Endodermal cell (in vitro differentiated cells): Measurements from ENCODE around the gene ANKRD40. TPM values are rescaled to one million over a fixed set of nuclear protein-coding genes. Genes with fewer than 3 reads are reported as not detected.
A peak's percentile ranks its signal among the peaks of the same experiment; 100 is the strongest.

Experiments
- DNase-seq: peaks from one replicate; pipeline ENCODE4 v3.0.0-alpha.2; 2017
- H3K27ac ChIP-seq: 2 replicates; pipeline ENCODE4 v1.5.1; 2013; ENCODE audit warnings: mild to moderate bottlenecking, low read depth, low read length, moderate library complexity
- H3K27me3 ChIP-seq: 2 replicates; pipeline ENCODE4 v1.6.1; 2013; ENCODE audit warnings: mild to moderate bottlenecking, low read length, moderate library complexity; ENCODE audit not compliant: insufficient read depth, control insufficient read depth, poor library complexity, severe bottlenecking
- H3K36me3 ChIP-seq: 2 replicates; pipeline ENCODE4 v1.7.0; 2013; ENCODE audit warnings: mild to moderate bottlenecking, low read length, moderate library complexity; ENCODE audit not compliant: control insufficient read depth, insufficient read depth
- H3K4me1 ChIP-seq: one replicate; pipeline ENCODE4 v1.7.0; 2013; ENCODE audit warnings: low read length; ENCODE audit not compliant: control insufficient read depth, insufficient read depth
- H3K4me3 ChIP-seq: 2 replicates; pipeline ENCODE4 v1.5.1; 2013; ENCODE audit warnings: mild to moderate bottlenecking, low read length, moderate library complexity
- H3K9ac ChIP-seq: 2 replicates; pipeline ENCODE4 v1.6.1; 2013; ENCODE audit warnings: mild to moderate bottlenecking, low read length, moderate library complexity; ENCODE audit not compliant: poor library complexity, severe bottlenecking; ENCODE audit errors: extremely low read depth
- H3K9me3 ChIP-seq: 2 replicates; pipeline ENCODE4 v1.6.1; 2013; ENCODE audit warnings: mild to moderate bottlenecking, low read length, moderate library complexity; ENCODE audit not compliant: control insufficient read depth
- H3K27ac Mint-ChIP-seq: 2 replicates; pipeline ENCODE4 v1.8.0; 2020; ENCODE audit warnings: mixed read lengths
- H3K27me3 Mint-ChIP-seq: 2 replicates; pipeline ENCODE4 v1.8.0; 2021; ENCODE audit warnings: mild to moderate bottlenecking, mixed read lengths; ENCODE audit not compliant: insufficient read depth
- H3K36me3 Mint-ChIP-seq: 2 replicates; pipeline ENCODE4 v1.8.0; 2020; ENCODE audit warnings: low read depth, mixed read lengths
- H3K4me1 Mint-ChIP-seq: 2 replicates; pipeline ENCODE4 v1.8.0; 2020; ENCODE audit warnings: mixed read lengths
- H3K4me3 Mint-ChIP-seq: 2 replicates; pipeline ENCODE4 v1.8.0; 2020; ENCODE audit warnings: mild to moderate bottlenecking, moderate library complexity, mixed read lengths
- H3K9me3 Mint-ChIP-seq: 2 replicates; pipeline ENCODE4 v1.8.0; 2020; ENCODE audit warnings: mild to moderate bottlenecking, mixed read lengths
- CTCF ChIP-seq: fragments of 200-600 bp; sonication (generic); conservative IDR thresholded peaks from 2 replicates; pipeline ENCODE4 v1.5.0; 2021; ENCODE audit warnings: antibody characterized with exemption, mild to moderate bottlenecking
- WGBS, 2 experiments: methylation state at CpG; one replicate each; pipeline versions ENCODE4 v1.1.5 to v1.1.7; 2013; ENCODE audit warnings: missing lambda C conversion rate in 2 of 2, mixed read lengths in 1 of 2; ENCODE audit not compliant: insufficient coverage in 1 of 2, insufficient read length in 1 of 2; 5-methylcytosine and 5-hydroxymethylcytosine counted together
- total RNA-seq, 2 donors: library from RNA; stranded (reverse); fragmentation: NEBNext Ultra II Directional in 1 of 2; extraction: Animal tissue kit (Norgen Biotek cat#: 25700) in 1 of 2; gene quantifications; 2 replicates in 1 of 2; 3 replicates in 1 of 2; pipeline ENCODE4 v1.2.1, GENCODE V29; 2021

ANKRD40 gene
- total RNA-seq, 2 donors from 2014 or later, result 44.9 to 60.3 TPM

GRCh38 chr17:50658616-50659015 is 49.1 kb downstream of the ANKRD40 start:
- Histone ChIP-seq H3K9me3 (no peaks in the 10 kb centered on the region), H3K36me3 (no peaks in the 10 kb centered on the region), H3K27me3 (no peaks in the 10 kb centered on the region), H3K9ac (no peak overlapping the region), H3K4me3 (no peak overlapping the region), H3K4me1 (peaks cover 6% of the 10 kb centered on the region), H3K27ac (no peak overlapping the region)
- Mint-ChIP-seq H3K27me3 (peaks cover 2% of the 10 kb centered on the region), H3K9me3 (peaks cover 3% of the 10 kb centered on the region), H3K27ac (no peak overlapping the region), H3K4me3 (no peak overlapping the region), H3K4me1 (peaks cover 27% of the 10 kb centered on the region), H3K36me3 (no peaks in the 10 kb centered on the region)
- TF ChIP-seq CTCF, result no peak
- peak; percentile 55 for DNase-seq
- WGBS, 2 experiments, result 90 to 91% methylated on average over 2 to 6 of the region's 6 CpGs

DNA sequence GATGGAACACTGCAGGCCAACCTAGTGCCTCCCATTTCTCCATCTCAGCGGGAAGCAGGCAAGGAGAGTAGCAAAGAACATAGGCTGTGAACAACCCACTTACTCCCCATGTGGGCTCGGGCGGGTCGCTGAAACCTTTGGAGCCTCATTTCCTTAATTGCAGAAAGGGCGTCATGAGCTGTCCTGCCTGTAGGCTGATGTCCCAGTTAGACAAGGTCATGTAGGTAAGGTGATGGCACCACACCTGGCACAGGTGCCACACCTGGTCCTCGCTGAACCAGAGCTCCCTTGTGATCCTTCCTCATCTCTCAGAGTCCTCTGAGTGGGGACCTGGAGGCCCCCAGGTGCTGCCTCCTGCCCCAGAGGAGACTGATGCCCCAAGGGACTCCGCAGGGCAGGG is 50.1 kb downstream of the ANKRD40 start:
- H3K9me3 Mint-ChIP-seq, result peaks cover 10% of the 10 kb centered on the region
- no peak overlapping the region for H3K9ac ChIP-seq
- no peak overlapping the region for H3K27ac ChIP-seq
- no peaks in the 10 kb centered on the region for H3K36me3 Mint-ChIP-seq
- 90 to 100% methylated on average over 3 to 7 of the region's 7 CpGs for WGBS, 2 experiments
- peaks cover 6% of the 10 kb centered on the region for H3K4me1 ChIP-seq
- H3K4me3 Mint-ChIP-seq, result no peak overlapping the region
- H3K27ac Mint-ChIP-seq, result no peak overlapping the region
- no peak for DNase-seq
- H3K4me1 Mint-ChIP-seq, result peaks cover 25% of the 10 kb centered on the region
- H3K36me3 ChIP-seq, result no peaks in the 10 kb centered on the region
- no peak overlapping the region for H3K4me3 ChIP-seq
- H3K27me3 ChIP-seq, result no peaks in the 10 kb centered on the region
- TF ChIP-seq CTCF, result no peak
- H3K9me3 ChIP-seq, result peaks cover 3% of the 10 kb centered on the region
- H3K27me3 Mint-ChIP-seq, result peaks cover 2% of the 10 kb centered on the region

GRCh38 chr17:50657054-50657453 is 50.7 kb downstream of the ANKRD40 start:
- whole genome bisulfite sequencing, 2 experiments, result 96% methylated on average over 7 of the region's 7 CpGs; no CpG with 5 or more reads in 1 of the 2 experiments
- Mint-ChIP-seq H3K27me3 (peaks cover 2% of the 10 kb centered on the region), H3K36me3 (no peaks in the 10 kb centered on the region), H3K4me1 (peaks cover 22% of the 10 kb centered on the region), H3K9me3 (peaks cover 14% of the 10 kb centered on the region), H3K4me3 (no peak overlapping the region), H3K27ac (no peak overlapping the region)
- Histone ChIP-seq H3K9ac (no peak overlapping the region), H3K27ac (no peak overlapping the region), H3K4me1 (peaks cover 6% of the 10 kb centered on the region), H3K27me3 (no peaks in the 10 kb centered on the region), H3K36me3 (no peaks in the 10 kb centered on the region), H3K9me3 (peaks cover 7% of the 10 kb centered on the region), H3K4me3 (no peak overlapping the region)
- TF ChIP-seq CTCF, result no peak
- no peak for DNase-seq
